H1 (cell line): ENCODE measurements around the gene TSPAN4. TPM values are rescaled to one million over a fixed set of nuclear protein-coding genes. Genes with fewer than 3 reads are reported as not detected.

Experiments
- CTCF ChIA-PET: fragments of 300-600 bp; sonication (Branson Sonifier 250); formaldehyde crosslinking; loops from one replicate; lab custom pipeline; 2021; ENCODE audit not compliant: partially characterized antibody; lab: Charles Lee
- POLR2A ChIA-PET: fragments of 300-600 bp; sonication (Branson Sonifier 250); formaldehyde crosslinking; loops from one replicate; lab custom pipeline; 2021; ENCODE audit warnings: inconsistent platforms; ENCODE audit not compliant: partially characterized antibody; lab: Charles Lee
- DNase-seq, 2 experiments: peaks; one replicate each; pipeline versions ENCODE4 v3.0.0 to v3.0.0-alpha.2; 2010 to 2022; ENCODE audit warnings: low spot score in 2 of 2, low read depth in 1 of 2, mixed read lengths in 1 of 2
- FAIRE-seq: peaks from 2 replicates; lab custom pipeline; 2011; peaks lifted over from hg19 to GRCh38; lab: Jason Lieb, UNC
- H2AFZ ChIP-seq: 2 replicates; pipeline ENCODE4 v1.8.1; 2012; ENCODE audit warnings: low read length, inconsistent platforms
- H2AK5ac ChIP-seq: 2 replicates; pipeline ENCODE4 v1.6.1; 2013; ENCODE audit warnings: low read depth, low read length
- H2BK120ac ChIP-seq: replicated peaks from 2 replicates; pipeline ENCODE3; 2013; ENCODE audit warnings: low read depth, low read length, inconsistent platforms
- H2BK12ac ChIP-seq: 2 replicates; pipeline ENCODE4 v1.6.1; 2013; ENCODE audit warnings: low read depth, low read length
- H2BK15ac ChIP-seq: 2 replicates; pipeline ENCODE4 v1.6.1; 2013; ENCODE audit warnings: low read length
- H2BK20ac ChIP-seq: 2 replicates; pipeline ENCODE4 v1.6.1; 2013; ENCODE audit warnings: low read length
- H2BK5ac ChIP-seq: 2 replicates; pipeline ENCODE4 v1.6.1; 2013; ENCODE audit warnings: low read depth, low read length
- H3K14ac ChIP-seq: 2 replicates; pipeline ENCODE4 v1.6.1; 2013; ENCODE audit warnings: inconsistent platforms; ENCODE audit not compliant: insufficient read length
- H3K18ac ChIP-seq: 2 replicates; pipeline ENCODE4 v1.6.1; 2013; ENCODE audit warnings: low read length; ENCODE audit errors: extremely low read depth
- H3K23ac ChIP-seq: 2 replicates; pipeline ENCODE4 v1.6.1; 2013; ENCODE audit warnings: inconsistent platforms; ENCODE audit not compliant: insufficient read length
- H3K23me2 ChIP-seq: 2 replicates; pipeline ENCODE4 v1.6.1; 2013; ENCODE audit warnings: low read depth, low read length
- H3K27ac ChIP-seq: 2 replicates; pipeline ENCODE4 v1.6.1; 2011; ENCODE audit warnings: low read depth, low read length, inconsistent platforms
- H3K27me3 ChIP-seq, 4 experiments: replicated peaks in 1 of 4; 1 replicate in 1 of 4; 2 replicates in 3 of 4; pipeline versions ENCODE4 v1.6.1 to v1.8.1; 2011 to 2013; ENCODE audit warnings: low read length in 3 of 4, mild to moderate bottlenecking in 3 of 4, inconsistent platforms in 2 of 4, mixed read lengths in 2 of 4, moderate library complexity in 1 of 4; ENCODE audit not compliant: control insufficient read depth in 3 of 4, insufficient read depth in 3 of 4; ENCODE audit errors: extremely low read depth in 1 of 4
- H3K36me3 ChIP-seq, 4 experiments: 2 replicates each; pipeline versions ENCODE4 v1.6.1 to v1.8.1; 2011 to 2013; ENCODE audit warnings: mild to moderate bottlenecking in 4 of 4, low read length in 3 of 4, moderate library complexity in 2 of 4, control low read depth in 1 of 4, inconsistent platforms in 1 of 4; ENCODE audit not compliant: insufficient read depth in 4 of 4, control insufficient read depth in 2 of 4
- H3K4ac ChIP-seq: replicated peaks from 2 replicates; pipeline ENCODE3; 2013; ENCODE audit warnings: low read length, low read depth, mixed read lengths, inconsistent platforms; ENCODE audit not compliant: insufficient read length
- H3K4me1 ChIP-seq, 4 experiments: replicated peaks in 1 of 4; 1 replicate in 1 of 4; 2 replicates in 3 of 4; pipeline versions ENCODE4 v1.6.1 to v1.8.1; 2011 to 2013; ENCODE audit warnings: low read length in 3 of 4, inconsistent platforms in 2 of 4, mixed read lengths in 1 of 4; ENCODE audit not compliant: insufficient read depth in 4 of 4, control insufficient read depth in 3 of 4
- H3K4me2 ChIP-seq, 2 experiments: 2 replicates each; pipeline versions ENCODE4 v1.6.1 to v1.8.1; 2011 to 2013; ENCODE audit warnings: low read depth in 2 of 2, low read length in 2 of 2, control low read depth in 1 of 2, inconsistent platforms in 1 of 2, mild to moderate bottlenecking in 1 of 2; ENCODE audit not compliant: insufficient read depth in 1 of 2
- H3K4me3 ChIP-seq, 4 experiments: fragments of 200-600, 300-600 bp in 1 of 4; sonication (generic), shearing (Covaris generic), sonication (Bioruptor Twin) in 1 of 4; 2 replicates each; pipeline versions ENCODE4 v1.5.1 to v1.8.1; 2011 to 2016; ENCODE audit warnings: low read length in 4 of 4, low read depth in 3 of 4, control low read depth in 2 of 4, inconsistent platforms in 2 of 4, mild to moderate bottlenecking in 2 of 4, mixed read lengths in 1 of 4, moderate library complexity in 1 of 4; ENCODE audit not compliant: insufficient read depth in 2 of 4; ENCODE audit errors: extremely low read depth in 1 of 4
- H3K56ac ChIP-seq: replicated peaks from 2 replicates; pipeline ENCODE3; 2013; ENCODE audit warnings: low read depth, mild to moderate bottlenecking, mixed read lengths, low read length, inconsistent platforms; ENCODE audit not compliant: insufficient read length
- H3K79me1 ChIP-seq: 2 replicates; pipeline ENCODE4 v1.6.1; 2013; ENCODE audit warnings: low read depth, low read length, control low read depth
- H3K79me2 ChIP-seq, 2 experiments: 2 replicates each; pipeline versions ENCODE4 v1.6.1 to v1.8.1; 2012 to 2013; ENCODE audit warnings: low read length in 2 of 2, mild to moderate bottlenecking in 2 of 2, inconsistent platforms in 1 of 2; ENCODE audit not compliant: insufficient read depth in 2 of 2, control insufficient read depth in 1 of 2
- H3K9ac ChIP-seq, 4 experiments: replicated peaks in 1 of 4; 1 replicate in 1 of 4; 2 replicates in 3 of 4; pipeline versions ENCODE4 v1.6.1 to v1.8.1; 2011 to 2013; ENCODE audit warnings: low read depth in 3 of 4, low read length in 3 of 4, control low read depth in 2 of 4, mild to moderate bottlenecking in 2 of 4, moderate library complexity in 2 of 4, inconsistent platforms in 1 of 4; ENCODE audit errors: extremely low read depth in 1 of 4
- H3K9me3 ChIP-seq, 2 experiments: 2 replicates each; pipeline versions ENCODE4 v1.6.1 to v1.8.1; 2012 to 2013; ENCODE audit warnings: mild to moderate bottlenecking in 2 of 2, moderate library complexity in 2 of 2, control low read depth in 1 of 2, inconsistent platforms in 1 of 2, low read depth in 1 of 2, low read length in 1 of 2, mixed read lengths in 1 of 2; ENCODE audit not compliant: insufficient read depth in 2 of 2
- H4K20me1 ChIP-seq, 2 experiments: replicated peaks in 1 of 2; 2 replicates each; pipeline versions ENCODE3 to v1.8.1; 2011 to 2013; ENCODE audit warnings: inconsistent platforms in 2 of 2, low read length in 2 of 2, mild to moderate bottlenecking in 1 of 2; ENCODE audit not compliant: insufficient read depth in 2 of 2, control insufficient read depth in 1 of 2
- H4K5ac ChIP-seq: 2 replicates; pipeline ENCODE4 v1.6.1; 2013; ENCODE audit warnings: low read length, low read depth, mixed read lengths, inconsistent platforms; ENCODE audit not compliant: insufficient read length
- H4K8ac ChIP-seq: 2 replicates; pipeline ENCODE4 v1.8.0; 2013; ENCODE audit warnings: mild to moderate bottlenecking, moderate library complexity, low read length, inconsistent platforms; ENCODE audit not compliant: insufficient read depth; ENCODE audit errors: extremely low read depth
- H4K91ac ChIP-seq: replicated peaks from 2 replicates; pipeline ENCODE3; 2013; ENCODE audit warnings: low read length, mixed read lengths, inconsistent platforms; ENCODE audit not compliant: insufficient read length
- ASH2L ChIP-seq: fragments of 200-600, 300-600 bp; sonication (generic); IDR thresholded peaks from one replicate; pipeline ENCODE4 v1.7.1; 2017; ENCODE audit warnings: low read length
- BRCA1 ChIP-seq: IDR thresholded peaks from 2 replicates; pipeline ENCODE4 v1.6.1; 2012; ENCODE audit warnings: low read depth, low read length, improper control_type of control experiment
- CEBPB ChIP-seq: IDR thresholded peaks from 2 replicates; pipeline ENCODE4 v1.6.1; 2012; ENCODE audit warnings: low read depth, low read length
- HDAC2 ChIP-seq, 2 experiments: fragments of 300-600 bp in 1 of 2; sonication (generic) in 1 of 2; IDR thresholded peaks; 2 replicates each; pipeline ENCODE4 v1.6.1; 2011 to 2012; ENCODE audit warnings: low read depth in 2 of 2, low read length in 2 of 2, mild to moderate bottlenecking in 2 of 2, moderate library complexity in 2 of 2, borderline replicate concordance in 1 of 2, inconsistent platforms in 1 of 2
- JUN ChIP-seq: IDR thresholded peaks from 2 replicates; pipeline ENCODE4 v1.6.1; 2011; ENCODE audit warnings: low read depth, mild to moderate bottlenecking, improper control_type of control experiment, low read length
- JUND ChIP-seq: IDR thresholded peaks from 2 replicates; pipeline ENCODE4 v1.6.1; 2011; ENCODE audit warnings: mild to moderate bottlenecking, improper control_type of control experiment, low read length
- KDM4A ChIP-seq: IDR thresholded peaks from one replicate; pipeline ENCODE4 v1.7.1; 2012; ENCODE audit warnings: low read depth, mild to moderate bottlenecking, moderate library complexity, low read length, inconsistent platforms; ENCODE audit not compliant: severe bottlenecking
- NANOG ChIP-seq: IDR thresholded peaks from 2 replicates; pipeline ENCODE4 v1.6.1; 2011; ENCODE audit warnings: low read length, low read depth, mild to moderate bottlenecking, inconsistent platforms; ENCODE audit not compliant: insufficient read depth, poor library complexity, severe bottlenecking
- POLR2AphosphoS5 ChIP-seq: IDR thresholded peaks from 2 replicates; pipeline ENCODE4 v1.6.1; 2011; ENCODE audit warnings: low read depth, low read length
- RXRA ChIP-seq: IDR thresholded peaks from 2 replicates; pipeline ENCODE4 v1.6.1; 2011; ENCODE audit warnings: low read depth, mild to moderate bottlenecking, low read length, moderate library complexity; ENCODE audit not compliant: insufficient read depth
- SP1 ChIP-seq: IDR thresholded peaks from 2 replicates; pipeline ENCODE4 v1.6.1; 2011; ENCODE audit warnings: low read depth, low read length
- ZNF274 ChIP-seq: IDR thresholded peaks from 2 replicates; pipeline ENCODE4 v1.7.0; 2012; ENCODE audit warnings: low read length, borderline replicate concordance; ENCODE audit errors: extremely low read depth
- WGBS, 2 experiments: shearing (Covaris generic) in 1 of 2; methylation state at CpG; one replicate each; pipeline versions ENCODE4 v1.1.6 to v1.1.7; 2013 to 2015; ENCODE audit warnings: low lambda C conversion rate in 2 of 2, mixed read lengths in 2 of 2, inconsistent platforms in 1 of 2, low coverage in 1 of 2, missing lambda C conversion rate in 1 of 2; ENCODE audit not compliant: insufficient replicate concordance in 2 of 2, insufficient coverage in 1 of 2, insufficient read length in 1 of 2; ENCODE audit errors: extremely low coverage in 1 of 2, missing lambda C conversion rate in 1 of 2; 5-methylcytosine and 5-hydroxymethylcytosine counted together
- polyA plus RNA-seq, 7 experiments: library from polyadenylated mRNA; depleted of rRNA in 3 of 7; stranded (reverse) in 5 of 7; unstranded in 2 of 7; fragments of >200 nt in 5 of 7; fragments of 200-250 nt in 2 of 7; gene quantifications; 1 replicate in 5 of 7; 2 replicates in 1 of 7; 4 replicates in 1 of 7; pipeline versions ENCODE4 v1.2.1 to v1.2.3, GENCODE V29; 2011 to 2013; ENCODE audit warnings: missing spikeins in 2 of 7, mixed read lengths in 2 of 7
- total RNA-seq: library from RNA; stranded (reverse); fragmentation: NEBNext Ultra II Directional; extraction: Animal tissue kit (Norgen Biotek cat#: 25700); gene quantifications from 2 replicates; pipeline ENCODE4 v1.2.1, GENCODE V29; 2021

Gene TSPAN4
- total and polyA plus RNA-seq, 2 of the 8 experiments (the other 6 are each of a cell fraction or from before 2014, with no cell fraction given) = 74.1 to 145 TPM

DNA sequence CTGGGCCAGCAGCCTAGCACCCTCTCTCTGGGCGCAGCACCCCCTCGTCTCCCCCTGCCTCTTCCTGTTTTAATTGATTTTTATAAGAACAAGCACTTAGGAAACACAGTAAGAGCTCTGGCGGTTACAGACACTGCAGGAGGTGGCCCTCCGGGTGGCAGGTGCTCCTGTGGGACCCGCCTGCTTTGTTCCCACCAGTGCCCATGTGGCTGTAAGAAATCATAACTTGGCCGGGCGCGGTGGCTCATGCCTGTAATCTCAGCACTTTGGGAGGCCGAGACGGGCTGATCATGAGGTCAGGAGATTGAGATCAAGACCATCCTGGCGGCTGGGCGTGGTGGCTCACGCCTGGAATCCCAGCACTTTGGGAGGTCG lies 18.4 kb downstream of the TSPAN4 start:
- Histone ChIP-seq H3K4me1 (peaks cover 0 to 33% (median 29%) of the 10 kb centered on the region in 4 experiments; a peak in 6 of 7 replicates), H3K9me3 (no peaks in the 10 kb centered on the region), H4K8ac (peak overlapping the region; percentile 68), H4K5ac (no peak overlapping the region), H3K79me2 (no peaks in the 10 kb centered on the region), H3K79me1 (peaks cover 3% of the 10 kb centered on the region), H2BK15ac (no peak overlapping the region), H2BK120ac (no peak overlapping the region), H3K4ac (no peak overlapping the region), H2AFZ (no peak overlapping the region), H2BK5ac (no peak overlapping the region), H3K9ac (no peak overlapping the region), H3K4me3 (no peak overlapping the region), H3K36me3 (no peaks in the 10 kb centered on the region; a peak in 1 of 8 replicates), H3K27ac (no peak overlapping the region), H2BK12ac (no peak overlapping the region), H3K23ac (no peak overlapping the region), H3K27me3 (peaks cover 0 to 2% (median 0%) of the 10 kb centered on the region in 4 experiments; a peak in 1 of 7 replicates), H4K91ac (no peak overlapping the region), H3K18ac (no peak overlapping the region), H3K23me2 (no peaks in the 10 kb centered on the region), H3K14ac (no peak overlapping the region), H2AK5ac (no peak overlapping the region), H3K4me2 (no peak overlapping the region), H3K56ac (no peak overlapping the region), H4K20me1 (peaks cover 10 to 52% of the 10 kb centered on the region in 2 experiments), H2BK20ac (no peak overlapping the region)
- WGBS, 2 experiments = 95% methylated on average over 14 of the region's 14 CpGs; no CpG with 5 or more reads in 1 of the 2 experiments
- no peak for TF ChIP-seq JUND
- no peak for TF ChIP-seq ZNF274
- TF ChIP-seq SP1 = no peak
- TF ChIP-seq CEBPB = no peak
- no peak for TF ChIP-seq KDM4A
- TF ChIP-seq HDAC2 (IDR thresholded peaks at IDR 0.05; ENCODE audit: borderline replicate concordance in 1 of 2, low read depth in 2 of 2, low read length in 2 of 2) = no peak
- TF ChIP-seq RXRA = no peak
- TF ChIP-seq JUN = no peak
- no peak for TF ChIP-seq ASH2L
- TF ChIP-seq NANOG = no peak
- no peak for TF ChIP-seq BRCA1
- no peak for TF ChIP-seq POLR2AphosphoS5
- DNase-seq = no peak
- FAIRE-seq = no peak
- POLR2A ChIA-PET = interaction anchor here (0.7 to 13.8 kb wide), 7 partner anchors 10 to 49 kb away, joined by 3 to 234 read pairs (median 5); partner anchors contain the start of genes CD151, POLR2L and TSPAN4
- CTCF ChIA-PET = interaction anchor here (1.2 to 10.5 kb wide), 5 partner anchors 15 to 190 kb away, joined by 3 to 74 read pairs (median 8); partner anchors contain the start of gene TSPAN4
